Measurements from ENCODE around the gene GCHFR.

The GCHFR gene

GRCh38 chr15:40763801-40764628 is at the start of gene GCHFR:
GCHFR (plus strand) TSS chr15:40764068; CDS start chr15:40764181, 113 bp downstream.
- peak; percentile 69 for FAIRE-seq

GRCh38 chr15:40714144-40714543 is 49.7 kb upstream of the GCHFR start:
- no peak for FAIRE-seq

More at GRCh38 chr15:40763801-40764628, at the start of gene GCHFR:
- DNase-seq (ENCODE audit: insufficient read length, low spot score) = no peak

GRCh38 chr15:40716165-40716564 is 47.7 kb upstream of the GCHFR start:
- no peak for DNase-seq (ENCODE audit: insufficient read length, low spot score)
- no peak for FAIRE-seq

More at GRCh38 chr15:40714144-40714543, 49.7 kb upstream of the GCHFR start:
- no peak for DNase-seq (ENCODE audit: insufficient read length, low spot score)

- no peak for FAIRE-seq
- DNase-seq (ENCODE audit: insufficient read length, low spot score) = no peak
Observed at GRCh38 chr15:40721701-40722100, 42.2 kb upstream of the GCHFR start.

GRCh38 chr15:40722354-40722753 is 41.5 kb upstream of the GCHFR start:
- FAIRE-seq (no peak), DNase-seq (ENCODE audit: insufficient read length, low spot score) (no peak)

GRCh38 chr15:40722934-40723333 is 40.9 kb upstream of the GCHFR start:
- DNase-seq (ENCODE audit: insufficient read length, low spot score) = no peak
- FAIRE-seq = no peak

- DNase-seq (ENCODE audit: insufficient read length, low spot score) (no peak), FAIRE-seq (no peak)
Observed at GRCh38 chr15:40723919-40724318, 39.9 kb upstream of the GCHFR start.

- no peak for DNase-seq (ENCODE audit: insufficient read length, low spot score)
- no peak for FAIRE-seq
Observed at GRCh38 chr15:40731034-40731433, 32.8 kb upstream of the GCHFR start.

- DNase-seq (ENCODE audit: insufficient read length, low spot score) (no peak), FAIRE-seq (no peak)
Observed at GRCh38 chr15:40736575-40736974, 27.3 kb upstream of the GCHFR start.

GRCh38 chr15:40737048-40737447 is 26.8 kb upstream of the GCHFR start:
- no peak for FAIRE-seq

GRCh38 chr15:40739047-40739446 is 24.8 kb upstream of the GCHFR start:
- no peak for DNase-seq (ENCODE audit: insufficient read length, low spot score)
- FAIRE-seq = no peak

More at GRCh38 chr15:40737048-40737447, 26.8 kb upstream of the GCHFR start:
- no peak for DNase-seq (ENCODE audit: insufficient read length, low spot score)

- DNase-seq (ENCODE audit: insufficient read length, low spot score) (no peak), FAIRE-seq (no peak)
Observed at GRCh38 chr15:40739854-40740253, 24.0 kb upstream of the GCHFR start.

- no peak for DNase-seq (ENCODE audit: insufficient read length, low spot score)
- no peak for FAIRE-seq
Observed at GRCh38 chr15:40743485-40743901, 20.4 kb upstream of the GCHFR start.

GRCh38 chr15:40743921-40744814 is 19.7 kb upstream of the GCHFR start:
- DNase-seq (ENCODE audit: insufficient read length, low spot score) = no peak

GRCh38 chr15:40744815-40745152 is 19.1 kb upstream of the GCHFR start:
- no peak for FAIRE-seq
- no peak for DNase-seq (ENCODE audit: insufficient read length, low spot score)

More at GRCh38 chr15:40743921-40744814, 19.7 kb upstream of the GCHFR start:
- FAIRE-seq = no peak

GRCh38 chr15:40746916-40747418 is 16.9 kb upstream of the GCHFR start:
- no peak for FAIRE-seq
- no peak for DNase-seq (ENCODE audit: insufficient read length, low spot score)

- DNase-seq (ENCODE audit: insufficient read length, low spot score) (no peak), FAIRE-seq (no peak)
Observed at GRCh38 chr15:40747685-40748631, 15.9 kb upstream of the GCHFR start.

- DNase-seq (ENCODE audit: insufficient read length, low spot score) (no peak), FAIRE-seq (no peak)
Observed at GRCh38 chr15:40749151-40749630, 14.7 kb upstream of the GCHFR start.

GRCh38 chr15:40750885-40751284 is 13.0 kb upstream of the GCHFR start:
- DNase-seq (ENCODE audit: insufficient read length, low spot score) = no peak
- no peak for FAIRE-seq

- no peak for DNase-seq (ENCODE audit: insufficient read length, low spot score)
- FAIRE-seq = no peak
Observed at GRCh38 chr15:40751745-40752144, 12.1 kb upstream of the GCHFR start.
